Measurements from ENCODE around the gene CCR5AS.
A peak's percentile ranks its signal among the peaks of the same experiment; 100 is the strongest.
"Not testable (repeated sequence)": the region's sequence is repeated elsewhere in the genome, so short reads cannot be mapped to it uniquely, and the experiment has no call there.

Gene CCR5AS

DNA sequence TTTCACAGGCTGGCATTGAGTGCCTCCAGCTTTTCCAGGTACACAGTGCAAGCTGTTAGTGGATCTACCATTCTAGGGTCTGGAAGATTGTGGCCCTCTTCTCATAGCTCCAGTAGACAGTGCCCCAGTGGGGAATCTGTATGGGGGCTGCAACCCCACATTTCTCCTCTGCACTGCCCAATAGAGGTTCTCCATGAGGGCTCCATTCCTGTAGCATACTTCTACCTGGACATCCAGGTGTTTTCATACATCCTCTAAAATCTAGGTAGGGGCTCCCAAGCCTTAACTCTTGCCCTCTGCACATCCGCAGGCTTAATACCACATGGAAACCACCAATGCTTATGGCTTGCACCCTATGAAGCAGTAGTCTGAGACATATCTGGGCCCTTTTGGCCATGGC lies 68.0 kb downstream of the CCR5AS start:
- H3K4me1 ChIP-seq: no peaks in the 10 kb centered on the region
- no peaks in the 10 kb centered on the region for H3K27me3 ChIP-seq
- TF ChIP-seq, protein P1, sequence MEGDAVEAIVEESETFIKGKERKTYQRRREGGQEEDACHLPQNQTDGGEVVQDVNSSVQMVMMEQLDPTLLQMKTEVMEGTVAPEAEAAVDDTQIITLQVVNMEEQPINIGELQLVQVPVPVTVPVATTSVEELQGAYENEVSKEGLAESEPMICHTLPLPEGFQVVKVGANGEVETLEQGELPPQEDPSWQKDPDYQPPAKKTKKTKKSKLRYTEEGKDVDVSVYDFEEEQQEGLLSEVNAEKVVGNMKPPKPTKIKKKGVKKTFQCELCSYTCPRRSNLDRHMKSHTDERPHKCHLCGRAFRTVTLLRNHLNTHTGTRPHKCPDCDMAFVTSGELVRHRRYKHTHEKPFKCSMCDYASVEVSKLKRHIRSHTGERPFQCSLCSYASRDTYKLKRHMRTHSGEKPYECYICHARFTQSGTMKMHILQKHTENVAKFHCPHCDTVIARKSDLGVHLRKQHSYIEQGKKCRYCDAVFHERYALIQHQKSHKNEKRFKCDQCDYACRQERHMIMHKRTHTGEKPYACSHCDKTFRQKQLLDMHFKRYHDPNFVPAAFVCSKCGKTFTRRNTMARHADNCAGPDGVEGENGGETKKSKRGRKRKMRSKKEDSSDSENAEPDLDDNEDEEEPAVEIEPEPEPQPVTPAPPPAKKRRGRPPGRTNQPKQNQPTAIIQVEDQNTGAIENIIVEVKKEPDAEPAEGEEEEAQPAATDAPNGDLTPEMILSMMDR (IDR thresholded peaks at IDR 0.05): no peak
- no peak for DNase-seq
- H3K4me3 ChIP-seq: no peak overlapping the region
- no peak for ATAC-seq
- intact Hi-C loops (cut with DNase I): no loop called here
- H3K36me3 ChIP-seq: no peaks in the 10 kb centered on the region
- peaks cover 0 to 24% of the 10 kb centered on the region in 2 donors for H3K9me3 ChIP-seq
- H3K27ac ChIP-seq: no peak overlapping the region

DNA sequence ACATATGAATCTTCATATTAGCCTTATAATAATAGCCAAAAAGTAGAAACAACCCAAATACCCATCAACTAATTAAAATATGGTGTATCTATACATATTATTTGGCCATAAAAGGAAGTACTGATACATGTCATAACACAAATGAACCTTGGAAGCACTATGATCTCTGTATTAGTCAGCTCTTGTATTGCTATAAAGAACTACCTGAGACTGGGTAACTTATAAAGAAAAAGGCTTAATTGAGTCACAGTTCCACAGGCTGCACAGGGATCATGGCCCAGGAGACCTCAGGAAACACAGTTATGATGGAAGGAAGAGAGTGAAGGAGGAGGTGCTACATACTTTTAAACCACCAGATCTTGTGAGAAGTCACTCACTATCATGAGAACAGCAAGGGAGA lies 69.0 kb downstream of the CCR5AS start:
- H3K36me3 ChIP-seq: no peaks in the 10 kb centered on the region
- no peak overlapping the region for H3K27ac ChIP-seq
- TF ChIP-seq, protein P1 (IDR thresholded peaks at IDR 0.05): no peak
- no peaks in the 10 kb centered on the region for H3K27me3 ChIP-seq
- H3K9me3 ChIP-seq: peaks cover 0 to 24% of the 10 kb centered on the region in 2 donors
- H3K4me1 ChIP-seq: no peaks in the 10 kb centered on the region
- no peak for DNase-seq
- intact Hi-C loops (cut with DNase I): no loop called here
- H3K4me3 ChIP-seq: no peak overlapping the region
- no peak for ATAC-seq

DNA sequence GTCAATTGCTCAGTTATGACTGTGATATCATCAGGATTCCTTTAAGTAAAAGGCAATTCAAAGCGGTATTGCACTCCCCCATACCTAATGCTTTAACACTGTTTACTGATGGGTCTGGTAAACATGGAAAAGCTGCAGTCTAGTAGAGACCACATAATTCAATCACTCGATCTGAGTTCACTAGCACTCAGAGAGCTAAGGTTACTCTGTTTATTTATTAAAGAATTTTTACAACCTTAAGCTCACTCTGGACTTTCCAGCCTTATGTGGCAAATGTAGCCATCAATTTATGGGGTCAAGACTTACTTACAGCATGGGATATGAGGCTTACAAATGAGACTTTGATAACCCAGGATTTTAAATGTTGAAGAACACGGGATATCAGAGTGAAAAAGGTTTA lies 71.3 kb downstream of the CCR5AS start:
- H3K27me3 ChIP-seq: no peaks in the 10 kb centered on the region
- no peaks in the 10 kb centered on the region for H3K36me3 ChIP-seq
- no peak overlapping the region for H3K4me3 ChIP-seq
- no peak overlapping the region for H3K27ac ChIP-seq
- intact Hi-C loops (cut with DNase I): no loop called here
- DNase-seq (no peak), ATAC-seq (no peak)
- TF ChIP-seq, protein P1 (IDR thresholded peaks at IDR 0.05): no peak
- H3K9me3 ChIP-seq: peaks cover 0 to 24% of the 10 kb centered on the region in 2 donors
- H3K4me1 ChIP-seq: no peaks in the 10 kb centered on the region

DNA sequence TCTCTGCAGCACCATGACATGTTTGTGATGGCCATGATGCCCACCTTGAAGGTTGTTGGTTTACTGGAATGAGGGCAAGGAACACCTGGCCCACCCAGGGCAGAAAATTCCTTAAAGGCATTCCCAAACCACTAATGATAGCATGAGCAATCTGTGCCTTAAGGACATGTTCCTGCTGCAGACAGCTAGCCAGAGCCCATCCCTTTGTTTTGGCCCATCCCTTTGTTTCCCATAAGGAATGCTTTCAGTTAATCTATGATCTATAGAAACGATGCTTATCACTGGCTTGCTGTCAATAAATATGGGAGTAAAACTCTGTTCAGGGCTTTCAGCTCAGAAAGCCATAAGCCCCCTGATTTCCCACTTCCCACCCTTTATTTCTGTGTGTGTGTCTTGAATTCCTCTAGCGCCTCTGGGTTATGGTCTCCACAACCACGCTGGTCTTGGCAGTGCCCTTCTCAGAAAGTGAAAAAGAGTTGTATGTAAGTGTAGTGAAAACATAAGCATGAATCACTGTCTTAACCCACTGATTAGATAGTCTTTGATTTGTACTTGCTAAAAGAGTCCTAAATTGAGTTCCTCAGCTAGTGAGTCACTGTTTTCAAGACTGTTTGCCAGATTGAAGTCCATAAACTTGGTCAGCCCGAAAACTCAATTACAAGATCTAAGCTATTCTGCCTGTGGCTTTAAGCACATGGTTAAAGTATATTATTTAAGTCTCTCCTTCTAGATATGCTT lies 72.0 kb downstream of the CCR5AS start:
- no peaks in the 10 kb centered on the region for H3K4me1 ChIP-seq
- no peaks in the 10 kb centered on the region for H3K27me3 ChIP-seq
- intact Hi-C loops (cut with DNase I): no loop called here
- TF ChIP-seq, protein P1 (IDR thresholded peaks at IDR 0.05): no peak
- peaks cover 0 to 20% of the 10 kb centered on the region in 2 donors for H3K9me3 ChIP-seq
- H3K36me3 ChIP-seq: no peaks in the 10 kb centered on the region
- DNase-seq (no peak), ATAC-seq (peak; percentile 48)
- no peak overlapping the region for H3K27ac ChIP-seq
- no peak overlapping the region for H3K4me3 ChIP-seq

DNA sequence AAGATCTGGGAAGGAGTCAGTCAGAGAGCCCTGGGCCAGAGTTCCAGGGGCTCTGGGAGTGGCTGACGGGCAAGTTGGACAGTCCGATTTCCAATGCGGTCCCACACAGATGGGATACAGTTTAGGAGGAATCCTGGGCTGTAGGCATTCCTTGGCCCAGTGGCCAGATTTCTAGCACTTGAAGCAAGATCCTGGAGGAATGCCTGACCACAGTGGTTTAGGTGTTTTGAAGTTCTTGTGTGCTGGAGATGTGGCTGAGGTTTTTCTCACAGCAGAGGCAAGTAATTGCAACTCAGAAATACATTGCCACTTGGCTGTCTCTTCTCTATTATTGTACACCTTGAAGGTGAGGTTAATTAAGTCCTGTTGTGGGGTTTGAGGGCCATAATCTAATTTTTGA lies 76.2 kb downstream of the CCR5AS start:
- H3K4me1 ChIP-seq; H3K4me3 ChIP-seq; H3K36me3 ChIP-seq; DNase-seq; H3K9me3 ChIP-seq; ATAC-seq; H3K27ac ChIP-seq; intact Hi-C loops (cut with DNase I); H3K27me3 ChIP-seq: not testable (repeated sequence)

All from left lung (tissue), 4 donors.